ENCODE results near the gene PF4V1.

PF4V1 gene

DNA sequence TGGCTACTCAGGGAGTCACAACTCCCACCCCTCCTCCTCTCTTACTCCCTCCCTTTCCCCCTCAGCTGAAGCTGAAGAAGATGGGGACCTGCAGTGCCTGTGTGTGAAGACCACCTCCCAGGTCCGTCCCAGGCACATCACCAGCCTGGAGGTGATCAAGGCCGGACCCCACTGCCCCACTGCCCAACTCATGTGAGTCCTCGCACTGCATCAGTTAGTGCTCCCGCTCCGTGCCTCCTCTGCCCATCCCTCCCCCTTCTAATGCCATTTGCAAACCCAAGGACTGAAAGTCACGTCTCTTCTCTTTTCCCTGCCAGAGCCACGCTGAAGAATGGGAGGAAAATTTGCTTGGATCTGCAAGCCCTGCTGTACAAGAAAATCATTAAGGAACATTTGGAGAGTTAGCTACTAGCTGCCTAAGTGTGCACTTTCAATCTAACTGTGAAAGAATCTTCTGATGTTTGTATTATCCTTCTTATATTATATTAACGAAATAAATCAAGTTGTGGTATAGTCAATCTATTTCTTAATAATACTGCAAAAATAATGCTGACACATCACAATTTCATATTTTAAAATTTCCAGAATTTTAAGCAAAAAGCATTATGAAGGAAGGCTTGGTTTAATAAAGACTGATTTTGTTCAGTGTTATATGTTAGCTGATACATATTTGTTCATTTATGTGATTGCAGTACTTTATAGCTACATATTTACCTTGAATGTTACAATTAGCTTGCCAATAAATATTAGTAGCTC is 800 bp downstream of the PF4V1 start:
- TF ChIP-seq GATA3 (IDR thresholded peaks at IDR 0.05; ENCODE audit: low read depth, low read length) (no peak), GATA2 (IDR thresholded peaks at IDR 0.05; ENCODE audit: low read depth, low read length) (no peak)

DNA sequence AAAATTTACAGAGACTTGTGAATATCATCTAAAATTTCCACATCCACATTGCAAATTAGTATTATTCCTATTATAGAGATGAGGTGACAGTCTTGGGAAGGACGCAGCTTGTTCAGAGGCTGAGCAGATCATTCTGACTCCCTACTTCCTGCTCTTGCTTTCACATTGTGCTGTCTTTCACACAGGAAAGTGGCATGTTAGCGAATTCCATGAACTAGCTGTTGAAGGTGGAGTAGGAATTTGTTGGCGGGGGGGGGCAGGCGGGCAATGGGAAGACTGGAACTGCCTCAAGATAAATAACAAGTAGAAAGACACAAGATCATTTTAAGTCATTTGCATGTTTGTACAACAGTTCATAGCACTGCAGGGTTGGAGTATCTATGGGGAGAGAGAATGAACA is 2.3 kb downstream of the PF4V1 start:
- no peak for TF ChIP-seq GATA3 (IDR thresholded peaks at IDR 0.05; ENCODE audit: low read depth, low read length)
- TF ChIP-seq GATA2 (IDR thresholded peaks at IDR 0.05; ENCODE audit: low read depth, low read length): no peak

DNA sequence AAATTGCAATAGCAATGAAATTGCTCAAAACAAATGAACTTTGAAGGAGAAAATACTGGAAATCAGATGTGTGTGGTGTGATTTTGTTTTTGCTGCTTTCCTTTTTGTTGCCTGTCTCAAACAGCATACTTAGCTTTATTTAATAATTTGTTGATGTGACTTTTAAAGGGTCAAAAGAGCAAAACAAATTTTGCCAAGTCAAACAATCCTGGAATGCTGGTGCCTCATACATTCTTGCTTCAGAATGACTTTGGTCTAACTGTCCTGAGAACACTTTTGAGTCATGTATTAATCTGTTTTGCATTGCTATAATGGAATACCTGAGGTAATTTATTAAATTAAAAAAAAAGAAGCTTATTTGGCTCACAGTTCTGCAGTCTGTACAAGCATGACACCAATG is 3.4 kb downstream of the PF4V1 start:
- TF ChIP-seq GATA2 (IDR thresholded peaks at IDR 0.05; ENCODE audit: low read depth, low read length) (no peak), GATA3 (IDR thresholded peaks at IDR 0.05; ENCODE audit: low read depth, low read length) (no peak)

DNA sequence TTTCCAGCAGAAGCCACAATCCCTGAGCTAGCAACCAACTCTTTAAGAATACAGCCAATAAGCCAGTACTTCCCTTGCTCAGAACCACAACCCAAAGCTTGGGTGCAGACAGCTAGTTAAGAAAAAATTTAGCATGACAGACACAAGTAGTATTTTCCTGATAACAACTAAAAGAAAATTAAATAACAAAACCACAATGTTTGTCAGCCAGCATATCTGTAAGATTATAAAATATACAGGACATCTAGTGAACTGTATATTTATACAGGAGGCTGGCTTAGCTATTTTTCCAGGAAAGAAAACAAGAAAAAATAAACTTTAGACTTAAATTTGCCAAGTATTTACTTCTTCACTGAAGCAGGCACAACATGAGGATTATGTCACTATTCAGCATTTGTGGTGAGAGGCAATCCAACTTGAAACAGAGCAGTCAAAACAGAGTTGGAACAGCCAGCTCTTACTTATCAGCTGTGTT is 6.6 kb downstream of the PF4V1 start:
- TF ChIP-seq GATA3 (IDR thresholded peaks at IDR 0.05; ENCODE audit: low read depth, low read length) (no peak), GATA2 (IDR thresholded peaks at IDR 0.05; ENCODE audit: low read depth, low read length) (no peak)

DNA sequence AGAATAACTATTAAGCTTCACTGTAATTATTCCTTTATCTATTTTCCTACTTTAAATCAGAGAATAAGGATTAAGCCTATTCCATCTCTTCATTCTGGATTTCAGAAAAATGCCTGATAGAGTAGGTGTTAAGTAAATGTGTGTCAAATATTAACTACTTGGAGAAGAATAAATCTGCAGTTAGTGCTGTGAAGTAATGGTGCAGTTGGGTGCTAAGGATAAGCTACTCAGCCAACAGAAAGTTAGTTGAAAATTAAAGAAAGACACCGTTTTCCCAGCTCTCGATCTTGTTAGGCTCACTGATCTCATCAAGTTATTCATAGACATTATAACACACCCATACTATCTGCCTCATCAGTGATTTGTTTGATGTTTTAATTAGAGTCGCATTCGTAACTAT is 7.1 kb downstream of the PF4V1 start:
- TF ChIP-seq GATA2 (IDR thresholded peaks at IDR 0.05; ENCODE audit: low read depth, low read length) (no peak), GATA3 (IDR thresholded peaks at IDR 0.05; ENCODE audit: low read depth, low read length) (no peak)

DNA sequence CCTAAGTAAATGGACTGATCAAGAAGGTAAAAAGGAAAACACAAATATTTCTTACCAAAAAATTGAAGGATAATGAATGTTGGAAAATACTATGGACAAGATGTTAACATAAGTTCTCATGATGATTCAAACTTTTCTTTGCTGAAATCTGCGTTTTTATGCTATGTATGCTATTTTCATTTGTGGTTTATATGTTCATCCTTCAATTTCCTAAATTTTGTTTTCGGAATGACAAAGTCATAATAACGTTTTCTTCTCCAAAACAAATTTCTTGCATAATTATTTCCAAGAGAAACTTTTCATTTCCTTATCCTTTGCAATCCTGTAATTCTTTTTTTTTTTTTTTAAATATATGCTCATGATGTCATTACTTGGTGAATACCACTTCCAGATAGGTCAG is 7.8 kb downstream of the PF4V1 start:
- TF ChIP-seq GATA3 (IDR thresholded peaks at IDR 0.05; ENCODE audit: low read depth, low read length) (no peak), GATA2 (IDR thresholded peaks at IDR 0.05; ENCODE audit: low read depth, low read length) (no peak)

DNA sequence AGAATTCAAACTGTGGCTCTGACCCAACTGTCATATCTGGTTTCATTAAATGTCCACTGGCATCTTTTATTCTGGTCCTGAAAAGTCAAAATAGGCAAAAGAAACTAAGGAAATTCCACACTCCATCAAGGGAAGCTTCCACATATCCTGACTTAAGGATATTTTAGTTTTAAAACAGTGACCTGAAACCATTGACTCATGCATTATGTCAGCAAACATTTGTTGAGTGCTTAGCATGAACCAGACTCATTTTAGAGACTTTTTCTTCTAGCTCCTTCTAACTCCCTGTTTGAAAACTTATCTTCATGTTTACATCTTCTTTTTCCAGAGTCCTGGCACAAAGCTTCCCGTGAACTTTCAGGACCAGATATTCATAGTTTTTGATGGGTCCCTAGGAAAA is 9.2 kb downstream of the PF4V1 start:
- TF ChIP-seq GATA3 (IDR thresholded peaks at IDR 0.05; ENCODE audit: low read depth, low read length) (no peak), GATA2 (IDR thresholded peaks at IDR 0.05; ENCODE audit: low read depth, low read length) (no peak)

DNA sequence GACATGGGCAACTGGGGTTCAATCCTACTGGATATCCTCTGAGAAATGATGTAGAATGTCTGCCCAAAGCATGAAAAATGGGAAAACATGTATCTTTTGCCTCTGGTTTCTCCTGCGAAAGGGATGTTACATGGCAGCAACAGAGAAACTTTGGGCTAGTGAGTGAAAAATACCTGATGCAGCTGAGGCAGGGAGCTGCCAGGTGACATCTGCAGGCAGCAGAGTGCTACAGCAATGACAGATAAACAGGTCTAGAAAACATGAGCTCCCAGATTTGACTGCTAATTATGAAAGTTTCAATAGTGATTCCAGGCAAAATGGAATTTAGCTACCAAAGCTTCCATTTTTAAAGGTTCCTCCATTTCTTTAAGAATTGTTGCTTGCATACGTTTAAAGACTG is 11.3 kb downstream of the PF4V1 start:
- TF ChIP-seq GATA2 (IDR thresholded peaks at IDR 0.05; ENCODE audit: low read depth, low read length) (no peak), GATA3 (IDR thresholded peaks at IDR 0.05; ENCODE audit: low read depth, low read length) (no peak)

DNA sequence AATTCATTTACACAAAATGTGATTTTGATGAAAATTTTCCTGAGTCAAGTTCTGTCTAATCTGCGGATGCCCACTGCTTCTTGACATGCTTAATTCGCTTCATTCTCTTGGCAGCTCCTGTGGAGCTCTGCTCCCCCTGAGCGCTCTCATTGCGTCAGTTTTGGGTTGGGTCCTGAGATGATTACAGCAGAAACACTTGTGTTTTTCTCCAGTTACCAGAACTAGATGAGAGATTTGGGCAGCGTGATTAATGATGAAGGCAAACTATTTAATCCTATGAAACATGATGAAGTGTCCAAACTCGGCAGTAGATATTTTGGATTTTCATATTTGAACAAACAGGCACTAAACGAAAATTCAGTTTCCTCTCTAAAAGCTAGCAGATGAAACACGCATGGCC is 11.9 kb downstream of the PF4V1 start:
- no peak for TF ChIP-seq GATA3 (IDR thresholded peaks at IDR 0.05; ENCODE audit: low read depth, low read length)
- no peak for TF ChIP-seq GATA2 (IDR thresholded peaks at IDR 0.05; ENCODE audit: low read depth, low read length)

DNA sequence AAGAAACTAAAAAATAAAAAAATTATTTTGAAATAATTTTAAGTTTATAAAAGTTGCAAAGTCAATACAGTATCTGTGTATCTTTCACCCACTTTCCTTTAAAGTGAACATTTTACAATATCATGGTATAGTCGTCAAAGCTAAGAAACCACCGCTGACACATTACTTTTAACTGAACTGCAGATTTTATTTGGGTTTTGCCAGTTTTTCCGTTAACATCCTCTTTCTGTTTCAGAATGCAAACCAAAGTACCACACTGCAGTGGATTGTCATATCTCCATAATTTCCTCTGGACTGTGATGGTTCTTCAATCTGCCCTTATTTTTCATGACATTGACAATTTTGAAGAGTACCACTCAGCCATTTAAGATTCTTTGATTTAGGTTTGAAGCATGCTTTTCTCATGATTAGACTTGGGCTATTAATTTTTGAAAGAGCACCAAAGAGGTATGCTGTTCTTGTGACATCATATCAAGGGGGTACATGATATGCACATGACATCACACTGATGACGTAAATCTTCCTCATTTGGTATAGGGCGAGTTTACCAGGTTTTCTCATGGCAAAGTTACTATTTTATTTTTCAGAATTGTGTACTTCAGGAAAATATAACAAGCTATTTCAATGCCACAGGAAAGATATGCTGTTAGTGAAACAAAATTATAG is 12.5 kb downstream of the PF4V1 start:
- no peak for TF ChIP-seq GATA2 (IDR thresholded peaks at IDR 0.05; ENCODE audit: low read depth, low read length)
- TF ChIP-seq GATA3 (IDR thresholded peaks at IDR 0.05; ENCODE audit: low read depth, low read length): no peak

DNA sequence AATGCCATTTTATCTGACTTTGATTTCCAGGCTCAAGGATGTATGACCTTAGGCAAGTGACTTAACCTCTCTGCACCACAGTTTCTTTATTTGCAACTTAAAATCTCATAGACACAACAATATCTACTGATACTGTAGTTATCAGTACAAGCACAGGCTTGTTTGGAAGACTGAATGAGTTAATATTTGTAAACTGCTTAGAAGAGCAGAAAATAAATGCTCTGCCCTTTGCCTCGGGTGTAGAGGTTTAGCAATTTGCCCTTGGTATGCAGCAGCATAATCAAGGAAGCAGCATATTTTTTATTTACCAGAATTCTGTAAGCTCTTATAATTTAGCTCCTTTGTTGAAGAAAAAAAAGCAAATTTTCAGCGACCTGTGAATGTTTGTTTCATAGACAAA is 13.2 kb downstream of the PF4V1 start:
- TF ChIP-seq GATA2 (IDR thresholded peaks at IDR 0.05; ENCODE audit: low read depth, low read length) (no peak), GATA3 (IDR thresholded peaks at IDR 0.05; ENCODE audit: low read depth, low read length) (no peak)

DNA sequence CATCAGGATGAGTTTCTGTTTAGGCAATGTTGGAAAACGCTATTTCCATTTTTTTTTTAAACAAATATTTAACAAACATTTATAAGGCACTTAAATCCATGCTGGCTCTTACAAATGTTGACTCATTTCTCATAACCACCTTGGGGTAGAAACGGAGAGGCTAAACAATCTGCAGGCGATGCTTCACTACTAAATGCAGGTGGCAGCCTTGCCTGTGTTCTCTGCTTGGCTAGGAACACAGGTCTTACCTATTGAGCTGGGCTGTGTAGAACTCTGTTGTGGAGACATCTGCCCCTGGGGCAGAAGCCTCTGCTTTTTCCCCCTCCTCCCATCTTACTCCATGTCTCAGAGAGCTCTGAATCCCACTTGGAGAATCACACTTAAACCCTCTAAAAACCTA is 14.7 kb downstream of the PF4V1 start:
- TF ChIP-seq GATA2 (IDR thresholded peaks at IDR 0.05; ENCODE audit: low read depth, low read length): no peak
- TF ChIP-seq GATA3 (IDR thresholded peaks at IDR 0.05; ENCODE audit: low read depth, low read length): no peak

DNA sequence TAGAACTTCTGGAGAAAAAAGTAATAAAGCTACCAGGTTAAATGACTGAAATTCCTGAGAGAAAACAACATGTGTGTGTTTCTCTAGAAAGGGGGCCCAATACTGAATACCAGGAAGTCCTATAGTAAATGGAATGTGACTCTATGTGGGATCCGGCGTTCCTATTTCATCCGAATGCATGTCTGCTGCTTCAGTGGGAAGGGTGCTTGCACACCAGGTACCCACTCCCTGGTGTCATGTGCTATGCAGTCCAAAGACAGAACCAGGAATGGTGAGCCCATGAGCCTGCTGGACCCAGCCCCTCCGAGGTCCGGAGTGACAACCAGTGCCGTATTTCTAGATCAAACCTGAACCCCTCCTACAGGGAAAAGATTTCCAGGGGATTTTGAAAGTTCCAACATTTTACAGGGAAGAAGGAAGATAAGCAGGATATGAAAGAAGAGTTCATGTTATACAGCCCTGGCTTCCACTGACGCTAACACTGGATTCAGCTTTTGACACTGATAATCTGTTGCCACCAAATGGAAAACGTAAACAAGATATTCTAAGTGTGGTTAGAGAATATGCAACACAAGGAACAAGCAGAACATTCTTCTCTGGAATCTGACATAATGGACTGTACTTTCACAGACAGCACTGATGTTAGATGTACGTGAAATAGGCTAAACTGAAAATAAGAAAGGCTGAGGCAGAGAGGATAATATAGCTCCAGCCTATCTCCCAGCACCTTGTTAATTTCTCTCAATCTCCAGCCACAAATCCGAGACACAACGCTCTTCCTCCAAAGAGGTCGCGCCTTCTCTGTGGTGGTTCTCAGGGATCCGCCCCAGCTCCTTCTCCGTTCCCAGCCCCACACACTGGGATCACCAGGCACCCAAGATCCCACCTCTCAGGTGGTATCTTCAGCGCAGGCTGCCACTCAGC is 15.4 kb downstream of the PF4V1 start:
- TF ChIP-seq GATA2 (IDR thresholded peaks at IDR 0.05; ENCODE audit: low read depth, low read length): no peak
